Endothelial cell of umbilical vein (primary cell): Measurements from ENCODE around the gene STIM1. TPM values are rescaled to one million over a fixed set of nuclear protein-coding genes. Genes with fewer than 3 reads are reported as not detected.
A peak's percentile ranks its signal among the peaks of the same experiment; 100 is the strongest.

Source experiments
- BruUV-seq: library from RNA; stranded (reverse); fragments of 400-500 nt; replicated peaks from 2 replicates; lab custom pipeline; 2021; lab: Mats Ljungman, UMichigan
- CTCF ChIA-PET: fragments of 300-600, 350-600 bp; sonication (Branson Sonifier 250); formaldehyde crosslinking; loops from one replicate; lab custom pipeline; 2021; ENCODE audit warnings: antibody characterized with exemption, inconsistent platforms; lab: Charles Lee
- POLR2A ChIA-PET: fragments of 300-600, 350-600 bp; sonication (Branson Sonifier 250); formaldehyde crosslinking; loops from one replicate; lab custom pipeline; 2021; ENCODE audit warnings: antibody characterized with exemption, inconsistent platforms; lab: Charles Lee
- DNase-seq: peaks from one replicate; pipeline ENCODE4 v3.0.0-alpha.2; 2011; ENCODE audit warnings: low read depth, low spot score
- FAIRE-seq: peaks from 2 replicates; lab custom pipeline; 2011; peaks lifted over from hg19 to GRCh38; lab: Jason Lieb, UNC
- H2AFZ ChIP-seq: 2 replicates; pipeline ENCODE4 v1.6.0; 2012; ENCODE audit warnings: low read depth, low read length, control low read depth, inconsistent platforms
- H3K27ac ChIP-seq: 2 replicates; pipeline ENCODE4 v1.5.1; 2011; ENCODE audit warnings: low read depth, mild to moderate bottlenecking, control low read depth, low read length, moderate library complexity; ENCODE audit not compliant: insufficient read depth
- H3K27me3 ChIP-seq, 2 experiments: 2 replicates each; pipeline versions ENCODE4 v1.6.0 to v1.6.1; 2011; ENCODE audit warnings: low read length in 2 of 2, mixed read lengths in 1 of 2; ENCODE audit not compliant: control insufficient read depth in 2 of 2, insufficient read depth in 2 of 2
- H3K36me3 ChIP-seq, 2 experiments: 2 replicates in 1 of 2; 3 replicates in 1 of 2; pipeline ENCODE4 v1.5.1; 2011; ENCODE audit warnings: low read length in 2 of 2, mild to moderate bottlenecking in 1 of 2, moderate library complexity in 1 of 2; ENCODE audit not compliant: control insufficient read depth in 2 of 2, insufficient read depth in 2 of 2; ENCODE audit errors: extremely low read depth in 1 of 2
- H3K4me1 ChIP-seq: 3 replicates; pipeline ENCODE4 v1.5.1; 2011; ENCODE audit warnings: mild to moderate bottlenecking, low read length; ENCODE audit not compliant: control insufficient read depth, insufficient read depth; ENCODE audit errors: extremely low read depth
- H3K4me2 ChIP-seq: 2 replicates; pipeline ENCODE4 v1.6.1; 2011; ENCODE audit warnings: low read length, control low read depth, mixed read lengths; ENCODE audit not compliant: insufficient read depth
- H3K4me3 ChIP-seq, 3 experiments: fragments of 200-600 bp in 1 of 3; sonication (generic), shearing (Covaris generic) in 1 of 3; replicated peaks in 1 of 3; 2 replicates each; pipeline ENCODE4 v1.5.1; 2011 to 2016; ENCODE audit warnings: control low read depth in 3 of 3, low read length in 3 of 3, mild to moderate bottlenecking in 2 of 3, inconsistent platforms in 1 of 3, low read depth in 1 of 3, moderate library complexity in 1 of 3; ENCODE audit not compliant: insufficient read depth in 1 of 3
- H3K79me2 ChIP-seq: 2 replicates; pipeline ENCODE4 v1.6.0; 2012; ENCODE audit warnings: low read length, inconsistent platforms; ENCODE audit not compliant: control insufficient read depth, insufficient read depth
- H3K9ac ChIP-seq: replicated peaks from 2 replicates; pipeline ENCODE3; 2011; ENCODE audit warnings: low read length, control low read depth; ENCODE audit not compliant: insufficient read depth; ENCODE audit errors: extremely low read depth
- H3K9me1 ChIP-seq: replicated peaks from 3 replicates; pipeline ENCODE4 v1.6.0; 2011; ENCODE audit warnings: mild to moderate bottlenecking, low read length; ENCODE audit not compliant: control insufficient read depth, insufficient read depth; ENCODE audit errors: extremely low read depth
- H3K9me3 ChIP-seq: replicated peaks from 2 replicates; pipeline ENCODE4 v1.5.1; 2012; ENCODE audit warnings: low read length, inconsistent platforms; ENCODE audit not compliant: control insufficient read depth, insufficient read depth
- H4K20me1 ChIP-seq: replicated peaks from 2 replicates; pipeline ENCODE3; 2011; ENCODE audit warnings: mild to moderate bottlenecking, low read length; ENCODE audit not compliant: control insufficient read depth, insufficient read depth; ENCODE audit errors: extremely low read depth
- CTCF ChIP-seq, 2 donors: IDR thresholded peaks; 1 replicate in 1 of 2; 2 replicates in 1 of 2; pipeline ENCODE4 v1.5.1; 2011; ENCODE audit warnings: low read length in 2 of 2, mild to moderate bottlenecking in 2 of 2, moderate library complexity in 2 of 2, control low read depth in 1 of 2, inconsistent platforms in 1 of 2, low read depth in 1 of 2; ENCODE audit not compliant: insufficient read depth in 1 of 2; ENCODE audit errors: extremely low read depth in 1 of 2
- FOS ChIP-seq: IDR thresholded peaks from 2 replicates; pipeline ENCODE4 v1.6.1; 2011; ENCODE audit warnings: mild to moderate bottlenecking, low read length, moderate library complexity, borderline replicate concordance; ENCODE audit not compliant: insufficient read depth
- dilution Hi-C: fragments of 300-500 bp; cut with MboI; formaldehyde crosslinking; loops from one replicate; pipeline ENCODE4 v1.15.0; 2019; ENCODE audit warnings: low sequenced_read_pairs; ENCODE audit not compliant: extremely low pct_ligation_motif_present
- intact Hi-C: fragments of 100-400 bp; cut with micrococcal nuclease; formaldehyde crosslinking; loops from one replicate; pipeline ENCODE4 v1.10.0; 2022
- polyA plus RNA-seq, 4 experiments: library from polyadenylated mRNA; depleted of rRNA in 3 of 4; stranded (reverse) in 3 of 4; unstranded in 1 of 4; fragments of >200 nt; gene quantifications; 2 replicates each; pipeline versions ENCODE4 v1.2.1 to v1.2.3, GENCODE V29; 2011 to 2012; ENCODE audit warnings: missing spikeins in 1 of 4
- total RNA-seq: library from RNA; stranded (reverse); gene quantifications from 2 replicates; pipeline ENCODE4 v1.2.3, GENCODE V29; 2021

STIM1 gene
- total and polyA plus RNA-seq, 2 donors (not counting 3 experiments of a cell fraction or from before 2014, with no cell fraction given), result 32.7 to 33.4 TPM

GRCh38 chr11:3970108-3970507, 114.6 kb downstream of the STIM1 start:
- POLR2A ChIA-PET, result interaction anchor here (0.7 kb wide), 1 partner anchor 171 kb away, joined by 3 read pairs; no protein-coding TSS in a partner anchor
- dilution Hi-C loops, result no loop called here
- no peak for TF ChIP-seq CTCF (IDR thresholded peaks at IDR 0.05; ENCODE audit: extremely low read depth in 1 of 2, insufficient read depth in 1 of 2, low read depth in 1 of 2, low read length in 2 of 2)
- H2AFZ ChIP-seq, result no peak overlapping the region
- no peaks in the 10 kb centered on the region for H3K9me1 ChIP-seq
- H3K4me2 ChIP-seq, result no peak overlapping the region
- H3K36me3 ChIP-seq, result no peaks in the 10 kb centered on the region
- CTCF ChIA-PET, result interaction anchor here (0.6 to 1.4 kb wide), 2 partner anchors 115 to 1659 kb away, joined by 3 to 4 read pairs; partner anchors contain the start of gene STIM1
- no peaks in the 10 kb centered on the region for H3K9me3 ChIP-seq
- no peak overlapping the region for H3K9ac ChIP-seq
- H4K20me1 ChIP-seq, result no peaks in the 10 kb centered on the region
- no peak for DNase-seq
- no peak overlapping the region for H3K27ac ChIP-seq
- no TSS peak for BruUV-seq
- H3K4me1 ChIP-seq, result no peaks in the 10 kb centered on the region
- intact Hi-C loops, result no loop called here
- no peak for FAIRE-seq
- H3K27me3 ChIP-seq, result no peaks in the 10 kb centered on the region
- no peak overlapping the region for H3K4me3 ChIP-seq
- no peaks in the 10 kb centered on the region for H3K79me2 ChIP-seq

GRCh38 chr11:3971756-3972404, 116.4 kb downstream of the STIM1 start:
- H3K9me3 ChIP-seq, result no peaks in the 10 kb centered on the region
- no peak overlapping the region for H2AFZ ChIP-seq
- no peaks in the 10 kb centered on the region for H3K27me3 ChIP-seq
- ChIA-PET CTCF (interaction anchor here (1.8 kb wide), 1 partner anchor 117 kb away, joined by 8 read pairs; the partner anchor contains the start of gene STIM1), POLR2A (no interaction called here)
- no peaks in the 10 kb centered on the region for H3K36me3 ChIP-seq
- intact Hi-C loops, result no loop called here
- no peak overlapping the region for H3K9ac ChIP-seq
- no peak overlapping the region for H3K27ac ChIP-seq
- TF ChIP-seq FOS, result no peak
- no peaks in the 10 kb centered on the region for H3K9me1 ChIP-seq
- dilution Hi-C loops, result no loop called here
- FAIRE-seq (peak; percentile 35), DNase-seq (no peak)
- H3K4me3 ChIP-seq, result no peak overlapping the region
- no peak overlapping the region for H3K4me2 ChIP-seq
- H4K20me1 ChIP-seq, result no peaks in the 10 kb centered on the region
- BruUV-seq, result no TSS peak
- H3K4me1 ChIP-seq, result no peaks in the 10 kb centered on the region
- H3K79me2 ChIP-seq, result no peaks in the 10 kb centered on the region
